Left lobe of liver (tissue), 2 donors: ENCODE measurements around the gene GXYLT1. TPM values are rescaled to one million over a fixed set of nuclear protein-coding genes. Genes with fewer than 3 reads are reported as not detected.
"Not testable (repeated sequence)": the region's sequence is repeated elsewhere in the genome, so short reads cannot be mapped to it uniquely, and the experiment has no call there.

ENCODE experiments used
- ATAC-seq: fragments of 200-7000 bp; cut with Tn5 transposase; one replicate; pipeline ENCODE4 v1.9.1; 2020; ENCODE audit warnings: mild to moderate bottlenecking, moderate library complexity
- DNase-seq: peaks from one replicate; pipeline ENCODE4 v3.0.0-alpha.2; 2020; ENCODE audit warnings: low spot score
- total RNA-seq: library from RNA; stranded (reverse); gene quantifications from one replicate; pipeline ENCODE4 v1.2.1, GENCODE V29; 2021
- donor health status: DM: no; HTN: no; CAD: no; lungs with moderate emphysema.
- donor health status: DM: no; HTN: yes; CAD: no.

Gene GXYLT1
- total RNA-seq, 1 donor from 2014 or later = 9.2 TPM

- no peak for DNase-seq
- no peak for ATAC-seq
Measured at GRCh38 chr12:42145552-42146215, 1.0 kb upstream of the GXYLT1 start.

- ATAC-seq = peak; percentile 1
Measured at GRCh38 chr12:42145197-42145549, 499 bp upstream of the GXYLT1 start.

GRCh38 chr12:42144158-42144407 is 591 bp downstream of the GXYLT1 start:
- DNase-seq (no peak), ATAC-seq (no peak)

More at GRCh38 chr12:42145197-42145549, 499 bp upstream of the GXYLT1 start:
- DNase-seq = no peak

GRCh38 chr12:42143452-42144157 is 1.1 kb downstream of the GXYLT1 start:
- peak; percentile 2 for ATAC-seq
- DNase-seq = no peak

GRCh38 chr12:42141981-42142606 is 2.6 kb downstream of the GXYLT1 start:
- ATAC-seq = no peak
- DNase-seq = no peak

- ATAC-seq (no peak), DNase-seq (no peak)
Measured at GRCh38 chr12:42140901-42141300, 3.8 kb downstream of the GXYLT1 start.

- DNase-seq = no peak
- no peak for ATAC-seq
Measured at GRCh38 chr12:42135259-42135814, 9.3 kb downstream of the GXYLT1 start.

- peak; percentile 82 for ATAC-seq
- DNase-seq = peak; percentile 55
Measured at GRCh38 chr12:42130672-42131402, 13.8 kb downstream of the GXYLT1 start.

- peak; percentile 85 for ATAC-seq
- no peak for DNase-seq
Measured at GRCh38 chr12:42129595-42130204, 15.0 kb downstream of the GXYLT1 start.

- DNase-seq = no peak
- no peak for ATAC-seq
Measured at GRCh38 chr12:42128888-42129287, 15.8 kb downstream of the GXYLT1 start.

GRCh38 chr12:42128327-42128726 is 16.3 kb downstream of the GXYLT1 start:
- no peak for DNase-seq
- ATAC-seq = no peak

- DNase-seq (no peak), ATAC-seq (no peak)
Measured at GRCh38 chr12:42126963-42127362, 17.7 kb downstream of the GXYLT1 start.

GRCh38 chr12:42125388-42125767 is 19.3 kb downstream of the GXYLT1 start:
- no peak for DNase-seq

GRCh38 chr12:42124764-42125387 is 19.8 kb downstream of the GXYLT1 start:
- peak; percentile 87 for ATAC-seq
- no peak for DNase-seq

More at GRCh38 chr12:42125388-42125767, 19.3 kb downstream of the GXYLT1 start:
- ATAC-seq = peak; percentile 40

GRCh38 chr12:42119085-42119633 is 25.5 kb downstream of the GXYLT1 start:
- no peak for DNase-seq
- ATAC-seq = no peak

- DNase-seq = no peak
- ATAC-seq = no peak
Measured at GRCh38 chr12:42118136-42118879, 26.4 kb downstream of the GXYLT1 start.

GRCh38 chr12:42109031-42109430 is 35.6 kb downstream of the GXYLT1 start:
- no peak for ATAC-seq
- DNase-seq = no peak

- ATAC-seq, DNase-seq: not testable (repeated sequence)
Measured at GRCh38 chr12:42106791-42107190, 37.9 kb downstream of the GXYLT1 start.

- DNase-seq = no peak
- ATAC-seq = no peak
Measured at GRCh38 chr12:42104784-42105183, 39.9 kb downstream of the GXYLT1 start.
